ENCODE results near the gene TRIM38. TPM values are rescaled to one million over a fixed set of nuclear protein-coding genes. Genes with fewer than 3 reads are reported as not detected.

The TRIM38 gene
- total RNA-seq, 2 donors from 2014 or later = 8.7 to 12.0 TPM

GRCh38 chr6:25931411-25931709 lies 31.2 kb upstream of the TRIM38 start:
- TF ChIP-seq POLR2AphosphoS5 (IDR thresholded peaks at IDR 0.05) (no peak), POLR2A (IDR thresholded peaks at IDR 0.05) (no peak), CTCF (IDR thresholded peaks at IDR 0.05) (no peak)
- DNase-seq (ENCODE audit: low spot score) = no peak
- Histone ChIP-seq H3K27me3 (replicated peaks; ENCODE audit: insufficient read depth) (no peaks in the 10 kb centered on the region), H3K4me3 (no peak overlapping the region), H3K36me3 (no peaks in the 10 kb centered on the region), H3K4me1 (replicated peaks) (no peaks in the 10 kb centered on the region), H3K9me3 (no peaks in the 10 kb centered on the region), H3K27ac (no peak overlapping the region)
- intact Hi-C loops (cut with DNase I) = no loop called here
- 80% methylated on average over 1 of the region's 1 CpG for WGBS

- Histone ChIP-seq H3K27me3 (replicated peaks; ENCODE audit: insufficient read depth) (no peaks in the 10 kb centered on the region), H3K4me3 (no peak overlapping the region), H3K36me3 (no peaks in the 10 kb centered on the region), H3K27ac (no peak overlapping the region), H3K9me3 (no peaks in the 10 kb centered on the region), H3K4me1 (replicated peaks) (no peaks in the 10 kb centered on the region)
- TF ChIP-seq CTCF (IDR thresholded peaks at IDR 0.05) = no peak
- TF ChIP-seq POLR2A (IDR thresholded peaks at IDR 0.05) = no peak
- no peak for TF ChIP-seq POLR2AphosphoS5 (IDR thresholded peaks at IDR 0.05)
- no peak for DNase-seq (ENCODE audit: low spot score)
- intact Hi-C loops (cut with DNase I) = no loop called here
- 87% methylated on average over 2 of the region's 2 CpGs for WGBS
Observed at GRCh38 chr6:25934156-25934555, 28.4 kb upstream of the TRIM38 start.

GRCh38 chr6:25934735-25935313 lies 27.8 kb upstream of the TRIM38 start:
- Histone ChIP-seq H3K4me1 (replicated peaks) (no peaks in the 10 kb centered on the region), H3K27ac (no peak overlapping the region), H3K4me3 (no peak overlapping the region), H3K9me3 (no peaks in the 10 kb centered on the region), H3K36me3 (no peaks in the 10 kb centered on the region), H3K27me3 (replicated peaks; ENCODE audit: insufficient read depth) (no peaks in the 10 kb centered on the region)
- intact Hi-C loops (cut with DNase I) = no loop called here
- TF ChIP-seq CTCF (IDR thresholded peaks at IDR 0.05) (no peak), POLR2AphosphoS5 (IDR thresholded peaks at IDR 0.05) (no peak), POLR2A (IDR thresholded peaks at IDR 0.05) (no peak)
- 74% methylated on average over 3 of the region's 3 CpGs for WGBS
- no peak for DNase-seq (ENCODE audit: low spot score)

DNA sequence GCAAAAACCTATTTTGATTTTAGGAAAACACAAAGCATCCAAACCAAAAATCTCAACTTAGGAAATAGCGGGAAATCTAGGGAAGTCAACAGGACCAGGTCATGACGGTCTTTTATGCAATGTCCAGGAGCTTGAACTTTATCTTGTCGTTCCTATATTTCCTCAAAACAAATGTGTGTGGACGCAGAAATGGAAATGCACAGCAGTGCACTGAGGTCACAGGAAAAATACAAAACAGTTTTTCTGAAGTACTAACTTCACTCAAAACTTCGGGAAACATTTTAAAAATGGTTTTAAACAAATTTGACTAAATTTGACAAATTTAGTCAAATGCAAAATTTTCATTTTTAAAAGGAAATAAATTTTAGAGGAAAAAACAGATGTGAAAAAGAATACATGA lies 26.6 kb upstream of the TRIM38 start:
- 93% methylated on average over 5 of the region's 5 CpGs for WGBS
- Histone ChIP-seq H3K27ac (no peak overlapping the region), H3K36me3 (no peaks in the 10 kb centered on the region), H3K27me3 (replicated peaks; ENCODE audit: insufficient read depth) (no peaks in the 10 kb centered on the region), H3K4me1 (replicated peaks) (no peaks in the 10 kb centered on the region), H3K4me3 (no peak overlapping the region), H3K9me3 (no peaks in the 10 kb centered on the region)
- no peak for TF ChIP-seq POLR2A (IDR thresholded peaks at IDR 0.05)
- TF ChIP-seq CTCF (IDR thresholded peaks at IDR 0.05) = no peak
- TF ChIP-seq POLR2AphosphoS5 (IDR thresholded peaks at IDR 0.05) = no peak
- no peak for DNase-seq (ENCODE audit: low spot score)
- intact Hi-C loops (cut with DNase I) = no loop called here

DNA sequence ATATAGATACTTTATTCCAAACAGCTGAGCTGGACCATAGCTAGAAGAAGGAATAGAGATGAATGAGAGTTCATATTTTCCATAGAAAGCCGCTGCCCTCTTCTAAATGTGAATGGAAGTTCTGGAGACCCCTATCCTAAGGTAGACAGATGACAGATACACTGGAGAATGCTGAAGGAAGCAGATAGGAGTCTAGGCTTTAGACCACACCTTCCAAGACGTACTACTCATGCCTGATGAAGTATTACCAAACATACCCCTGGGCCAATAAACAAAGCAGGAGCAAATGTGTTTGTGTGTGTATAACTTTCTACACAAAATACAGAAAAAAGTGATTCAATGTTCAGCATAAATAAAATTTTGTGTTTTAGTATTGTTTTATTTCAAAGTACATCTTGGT lies 23.0 kb upstream of the TRIM38 start:
- intact Hi-C loops (cut with DNase I) = no loop called here
- WGBS = 86% methylated on average over 2 of the region's 2 CpGs
- no peaks in the 10 kb centered on the region for H3K9me3 ChIP-seq

More for the DNA sequence above, 23.0 kb upstream of the TRIM38 start:
- H3K4me1 ChIP-seq (replicated peaks) = no peaks in the 10 kb centered on the region
- H3K27me3 ChIP-seq (replicated peaks; ENCODE audit: insufficient read depth) = no peaks in the 10 kb centered on the region
- no peaks in the 10 kb centered on the region for H3K36me3 ChIP-seq
- no peak overlapping the region for H3K4me3 ChIP-seq
- no peak for DNase-seq (ENCODE audit: low spot score)
- TF ChIP-seq CTCF (IDR thresholded peaks at IDR 0.05) = no peak
- no peak for TF ChIP-seq POLR2AphosphoS5 (IDR thresholded peaks at IDR 0.05)
- TF ChIP-seq POLR2A (IDR thresholded peaks at IDR 0.05) = no peak
- H3K27ac ChIP-seq = no peak overlapping the region

Measured in prostate gland (tissue), 2 donors.